Spleen (tissue), 7 donors: ENCODE results near the gene ARHGAP24.

Source experiments
- POLR2A ChIP-seq, 3 donors: fragments of 450-650 bp; IDR thresholded peaks; one replicate each; pipeline ENCODE4 v1.5.1; 2017; ENCODE audit warnings: antibody characterized with exemption in 3 of 3, mild to moderate bottlenecking in 1 of 3
- POLR2AphosphoS5 ChIP-seq, 3 donors: sonication (generic); formaldehyde crosslinking; IDR thresholded peaks; one replicate each; pipeline ENCODE4 v1.5.1; 2017; ENCODE audit warnings: antibody characterized with exemption in 3 of 3
- TF ChIP-seq, protein P1 (sequence below), 11 experiments: fragments of 200-600 bp in 7 of 11; fragments of 450-650 bp in 4 of 11; sonication (generic) in 4 of 11; IDR thresholded peaks in 8 of 11; conservative IDR thresholded peaks in 3 of 11; 1 replicate in 7 of 11; 2 replicates in 4 of 11; pipeline versions ENCODE4 v1.4.0 to v1.8.0; 2016 to 2021; ENCODE audit warnings: antibody characterized with exemption in 11 of 11, inconsistent platforms in 4 of 11, mild to moderate bottlenecking in 1 of 11
- donor health status: DM: no; HTN: no; CAD: no; lungs with moderate emphysema.
- donor health status: DM: no; HTN: no; CAD: no.
- donor health status: DM: no; HTN: no; CAD: no.

DNA sequence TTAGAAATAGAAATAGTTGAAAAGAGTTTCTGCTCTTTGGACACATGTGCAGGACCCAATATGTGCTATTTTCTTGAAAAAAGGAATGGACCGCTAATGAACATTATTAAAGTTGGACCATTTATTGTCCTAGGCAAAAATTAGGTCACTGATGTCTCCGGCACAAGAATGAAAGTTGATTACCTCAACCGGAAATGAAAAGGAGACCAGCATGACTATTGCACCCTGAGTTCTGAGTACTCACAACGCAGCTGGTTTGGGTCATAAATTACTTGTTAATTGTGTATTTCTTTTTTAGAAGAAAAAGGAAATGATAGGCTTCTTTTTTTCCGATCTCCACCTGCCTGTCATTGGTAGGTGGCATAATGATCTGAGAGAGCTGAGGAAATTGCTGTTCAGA, 232.7 kb downstream of the ARHGAP24 start:
- TF ChIP-seq POLR2A (IDR thresholded peaks at IDR 0.05) = no peak
- TF ChIP-seq, protein P1, sequence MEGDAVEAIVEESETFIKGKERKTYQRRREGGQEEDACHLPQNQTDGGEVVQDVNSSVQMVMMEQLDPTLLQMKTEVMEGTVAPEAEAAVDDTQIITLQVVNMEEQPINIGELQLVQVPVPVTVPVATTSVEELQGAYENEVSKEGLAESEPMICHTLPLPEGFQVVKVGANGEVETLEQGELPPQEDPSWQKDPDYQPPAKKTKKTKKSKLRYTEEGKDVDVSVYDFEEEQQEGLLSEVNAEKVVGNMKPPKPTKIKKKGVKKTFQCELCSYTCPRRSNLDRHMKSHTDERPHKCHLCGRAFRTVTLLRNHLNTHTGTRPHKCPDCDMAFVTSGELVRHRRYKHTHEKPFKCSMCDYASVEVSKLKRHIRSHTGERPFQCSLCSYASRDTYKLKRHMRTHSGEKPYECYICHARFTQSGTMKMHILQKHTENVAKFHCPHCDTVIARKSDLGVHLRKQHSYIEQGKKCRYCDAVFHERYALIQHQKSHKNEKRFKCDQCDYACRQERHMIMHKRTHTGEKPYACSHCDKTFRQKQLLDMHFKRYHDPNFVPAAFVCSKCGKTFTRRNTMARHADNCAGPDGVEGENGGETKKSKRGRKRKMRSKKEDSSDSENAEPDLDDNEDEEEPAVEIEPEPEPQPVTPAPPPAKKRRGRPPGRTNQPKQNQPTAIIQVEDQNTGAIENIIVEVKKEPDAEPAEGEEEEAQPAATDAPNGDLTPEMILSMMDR (IDR thresholded peaks at IDR 0.05 in 8 of 11, conservative IDR thresholded peaks at IDR 0.05 in 3 of 11) = no peak
- TF ChIP-seq POLR2AphosphoS5 (IDR thresholded peaks at IDR 0.05) = peak in 1 of 3 donors; percentile 24
